Measurements from ENCODE around the gene RPS4Y1.

DNA sequence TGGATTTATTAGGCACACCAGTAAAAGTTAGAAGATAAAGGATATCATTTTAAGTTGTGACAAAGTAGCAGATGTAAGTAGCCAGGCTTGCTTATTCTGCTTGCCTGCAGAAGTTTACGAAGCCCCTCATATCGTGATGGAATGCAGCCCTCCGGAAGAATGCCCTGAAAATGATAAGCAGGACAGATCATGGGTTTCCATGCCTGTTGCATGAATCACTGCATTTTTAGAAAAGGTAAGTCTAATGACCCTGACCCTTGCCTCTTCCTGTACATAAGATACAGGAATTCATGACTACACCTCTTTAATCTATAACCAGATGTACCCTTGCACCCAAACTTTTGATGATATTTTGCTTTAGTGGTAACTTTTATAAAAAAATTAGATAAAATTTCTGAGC is 16.9 kb upstream of the RPS4Y1 start:
- TF ChIP-seq, protein P1, sequence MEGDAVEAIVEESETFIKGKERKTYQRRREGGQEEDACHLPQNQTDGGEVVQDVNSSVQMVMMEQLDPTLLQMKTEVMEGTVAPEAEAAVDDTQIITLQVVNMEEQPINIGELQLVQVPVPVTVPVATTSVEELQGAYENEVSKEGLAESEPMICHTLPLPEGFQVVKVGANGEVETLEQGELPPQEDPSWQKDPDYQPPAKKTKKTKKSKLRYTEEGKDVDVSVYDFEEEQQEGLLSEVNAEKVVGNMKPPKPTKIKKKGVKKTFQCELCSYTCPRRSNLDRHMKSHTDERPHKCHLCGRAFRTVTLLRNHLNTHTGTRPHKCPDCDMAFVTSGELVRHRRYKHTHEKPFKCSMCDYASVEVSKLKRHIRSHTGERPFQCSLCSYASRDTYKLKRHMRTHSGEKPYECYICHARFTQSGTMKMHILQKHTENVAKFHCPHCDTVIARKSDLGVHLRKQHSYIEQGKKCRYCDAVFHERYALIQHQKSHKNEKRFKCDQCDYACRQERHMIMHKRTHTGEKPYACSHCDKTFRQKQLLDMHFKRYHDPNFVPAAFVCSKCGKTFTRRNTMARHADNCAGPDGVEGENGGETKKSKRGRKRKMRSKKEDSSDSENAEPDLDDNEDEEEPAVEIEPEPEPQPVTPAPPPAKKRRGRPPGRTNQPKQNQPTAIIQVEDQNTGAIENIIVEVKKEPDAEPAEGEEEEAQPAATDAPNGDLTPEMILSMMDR (IDR thresholded peaks at IDR 0.05; ENCODE audit: low read depth, low read length, missing input control): no peak
- no peak for TF ChIP-seq RXRA (IDR thresholded peaks at IDR 0.05)
- TF ChIP-seq, protein P2, sequence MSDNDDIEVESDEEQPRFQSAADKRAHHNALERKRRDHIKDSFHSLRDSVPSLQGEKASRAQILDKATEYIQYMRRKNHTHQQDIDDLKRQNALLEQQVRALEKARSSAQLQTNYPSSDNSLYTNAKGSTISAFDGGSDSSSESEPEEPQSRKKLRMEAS (IDR thresholded peaks at IDR 0.05): no peak
- TF ChIP-seq SP1 (IDR thresholded peaks at IDR 0.05): no peak
- TF ChIP-seq JUND (IDR thresholded peaks at IDR 0.05): no peak
- TF ChIP-seq RAD21 (IDR thresholded peaks at IDR 0.05): no peak
- TF ChIP-seq FOXA2 (IDR thresholded peaks at IDR 0.05): no peak
- no peak for TF ChIP-seq EGR1 (IDR thresholded peaks at IDR 0.05; ENCODE audit: low read depth in 2 of 2)
- TF ChIP-seq, protein P3, sequence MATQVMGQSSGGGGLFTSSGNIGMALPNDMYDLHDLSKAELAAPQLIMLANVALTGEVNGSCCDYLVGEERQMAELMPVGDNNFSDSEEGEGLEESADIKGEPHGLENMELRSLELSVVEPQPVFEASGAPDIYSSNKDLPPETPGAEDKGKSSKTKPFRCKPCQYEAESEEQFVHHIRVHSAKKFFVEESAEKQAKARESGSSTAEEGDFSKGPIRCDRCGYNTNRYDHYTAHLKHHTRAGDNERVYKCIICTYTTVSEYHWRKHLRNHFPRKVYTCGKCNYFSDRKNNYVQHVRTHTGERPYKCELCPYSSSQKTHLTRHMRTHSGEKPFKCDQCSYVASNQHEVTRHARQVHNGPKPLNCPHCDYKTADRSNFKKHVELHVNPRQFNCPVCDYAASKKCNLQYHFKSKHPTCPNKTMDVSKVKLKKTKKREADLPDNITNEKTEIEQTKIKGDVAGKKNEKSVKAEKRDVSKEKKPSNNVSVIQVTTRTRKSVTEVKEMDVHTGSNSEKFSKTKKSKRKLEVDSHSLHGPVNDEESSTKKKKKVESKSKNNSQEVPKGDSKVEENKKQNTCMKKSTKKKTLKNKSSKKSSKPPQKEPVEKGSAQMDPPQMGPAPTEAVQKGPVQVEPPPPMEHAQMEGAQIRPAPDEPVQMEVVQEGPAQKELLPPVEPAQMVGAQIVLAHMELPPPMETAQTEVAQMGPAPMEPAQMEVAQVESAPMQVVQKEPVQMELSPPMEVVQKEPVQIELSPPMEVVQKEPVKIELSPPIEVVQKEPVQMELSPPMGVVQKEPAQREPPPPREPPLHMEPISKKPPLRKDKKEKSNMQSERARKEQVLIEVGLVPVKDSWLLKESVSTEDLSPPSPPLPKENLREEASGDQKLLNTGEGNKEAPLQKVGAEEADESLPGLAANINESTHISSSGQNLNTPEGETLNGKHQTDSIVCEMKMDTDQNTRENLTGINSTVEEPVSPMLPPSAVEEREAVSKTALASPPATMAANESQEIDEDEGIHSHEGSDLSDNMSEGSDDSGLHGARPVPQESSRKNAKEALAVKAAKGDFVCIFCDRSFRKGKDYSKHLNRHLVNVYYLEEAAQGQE (IDR thresholded peaks at IDR 0.05): no peak
- no peak for TF ChIP-seq TAF1 (conservative IDR thresholded peaks at IDR 0.05)
- TF ChIP-seq, protein P4, sequence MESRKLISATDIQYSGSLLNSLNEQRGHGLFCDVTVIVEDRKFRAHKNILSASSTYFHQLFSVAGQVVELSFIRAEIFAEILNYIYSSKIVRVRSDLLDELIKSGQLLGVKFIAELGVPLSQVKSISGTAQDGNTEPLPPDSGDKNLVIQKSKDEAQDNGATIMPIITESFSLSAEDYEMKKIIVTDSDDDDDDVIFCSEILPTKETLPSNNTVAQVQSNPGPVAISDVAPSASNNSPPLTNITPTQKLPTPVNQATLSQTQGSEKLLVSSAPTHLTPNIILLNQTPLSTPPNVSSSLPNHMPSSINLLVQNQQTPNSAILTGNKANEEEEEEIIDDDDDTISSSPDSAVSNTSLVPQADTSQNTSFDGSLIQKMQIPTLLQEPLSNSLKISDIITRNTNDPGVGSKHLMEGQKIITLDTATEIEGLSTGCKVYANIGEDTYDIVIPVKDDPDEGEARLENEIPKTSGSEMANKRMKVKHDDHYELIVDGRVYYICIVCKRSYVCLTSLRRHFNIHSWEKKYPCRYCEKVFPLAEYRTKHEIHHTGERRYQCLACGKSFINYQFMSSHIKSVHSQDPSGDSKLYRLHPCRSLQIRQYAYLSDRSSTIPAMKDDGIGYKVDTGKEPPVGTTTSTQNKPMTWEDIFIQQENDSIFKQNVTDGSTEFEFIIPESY (IDR thresholded peaks at IDR 0.05): no peak
- no peak for TF ChIP-seq GABPA (IDR thresholded peaks at IDR 0.05 in 1 of 2, conservative IDR thresholded peaks at IDR 0.05 in 1 of 2)
- TF ChIP-seq, protein P5, sequence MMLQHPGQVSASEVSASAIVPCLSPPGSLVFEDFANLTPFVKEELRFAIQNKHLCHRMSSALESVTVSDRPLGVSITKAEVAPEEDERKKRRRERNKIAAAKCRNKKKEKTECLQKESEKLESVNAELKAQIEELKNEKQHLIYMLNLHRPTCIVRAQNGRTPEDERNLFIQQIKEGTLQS (IDR thresholded peaks at IDR 0.05): no peak

Data from liver (tissue), 3 donors.